GM03348 (cell line): ENCODE results near the gene BAZ2A.
"Not testable (repeated sequence)": the region's sequence is repeated elsewhere in the genome, so short reads cannot be mapped to it uniquely, and the experiment has no call there.

Source experiments
- DNase-seq: peaks from one replicate; pipeline ENCODE4 v3.0.0; 2012; ENCODE audit warnings: low spot score

BAZ2A gene

GRCh38 chr12:56630180-56630632 lies at the start of gene BAZ2A:
TSS of gene BAZ2A (minus strand) at chr12:56630326. CDS start at chr12:56617530, 12,796 bp downstream.
- peak; percentile 96 for DNase-seq

- DNase-seq, result no peak
Observed at GRCh38 chr12:56678852-56679251, 48.7 kb upstream of the BAZ2A start.

- no peak for DNase-seq
Observed at GRCh38 chr12:56677680-56678079, 47.6 kb upstream of the BAZ2A start.

GRCh38 chr12:56676851-56677580 lies 46.9 kb upstream of the BAZ2A start:
- DNase-seq, result no peak

- DNase-seq, result no peak
Observed at GRCh38 chr12:56671608-56672007, 41.5 kb upstream of the BAZ2A start.

GRCh38 chr12:56670836-56671235 lies 40.7 kb upstream of the BAZ2A start:
- DNase-seq, result no peak

GRCh38 chr12:56668197-56668457 lies 38.0 kb upstream of the BAZ2A start:
- DNase-seq, result no peak

GRCh38 chr12:56661979-56662638 lies 32.0 kb upstream of the BAZ2A start:
- DNase-seq, result no peak

- no peak for DNase-seq
Observed at GRCh38 chr12:56661560-56661959, 31.4 kb upstream of the BAZ2A start.

GRCh38 chr12:56658921-56659320 lies 28.8 kb upstream of the BAZ2A start:
- no peak for DNase-seq

GRCh38 chr12:56657416-56658379 lies 27.6 kb upstream of the BAZ2A start:
- no peak for DNase-seq

GRCh38 chr12:56653781-56654180 lies 23.7 kb upstream of the BAZ2A start:
- not testable (repeated sequence) for DNase-seq

GRCh38 chr12:56648023-56648422 lies 17.9 kb upstream of the BAZ2A start:
- not testable (repeated sequence) for DNase-seq

GRCh38 chr12:56645717-56646446 lies 15.8 kb upstream of the BAZ2A start, which contains the start of gene ATP5F1B:
TSS of gene ATP5F1B (minus strand) at chr12:56645984. CDS start at chr12:56645963, 21 bp downstream.
- DNase-seq, result peak; percentile 97

- DNase-seq, result peak; percentile 26
Observed at GRCh38 chr12:56645201-56645716, 15.1 kb upstream of the BAZ2A start.

GRCh38 chr12:56644654-56645053 lies 14.5 kb upstream of the BAZ2A start:
- DNase-seq, result no peak

- DNase-seq, result no peak
Observed at GRCh38 chr12:56641219-56641618, 11.1 kb upstream of the BAZ2A start.

GRCh38 chr12:56637621-56638020 lies 7.5 kb upstream of the BAZ2A start:
- no peak for DNase-seq

GRCh38 chr12:56636675-56637540 lies 6.8 kb upstream of the BAZ2A start:
- peak; percentile 96 for DNase-seq
